Amygdala (tissue), 56 donors: Measurements from ENCODE around the gene EFCAB6.
A peak's percentile ranks its signal among the peaks of the same experiment; 100 is the strongest.

Experiments used
- DNase-seq, 56 donors: peaks; one replicate each; lab custom pipeline; 2025; lab: John Stamatoyannopoulos, UW

EFCAB6 gene

DNA sequence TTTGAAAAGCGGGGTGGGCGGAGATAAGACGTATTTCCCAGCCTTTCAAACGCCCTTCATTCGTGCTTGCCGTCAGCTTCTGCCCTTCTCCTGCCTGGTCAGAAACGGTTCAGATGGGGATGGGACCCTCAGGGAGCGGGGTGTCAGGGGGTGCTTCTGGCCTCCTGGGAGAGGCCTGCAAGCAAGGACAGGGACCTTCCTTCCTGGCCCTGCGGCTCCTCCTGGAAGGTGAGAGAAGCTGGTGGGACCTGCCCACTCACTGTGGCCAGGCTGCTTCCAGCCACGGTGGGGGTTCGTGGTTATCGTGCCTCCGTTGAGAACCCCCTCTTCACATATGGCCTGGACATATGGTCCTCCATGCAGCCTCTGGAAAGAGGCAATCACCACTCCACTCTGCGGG lies 295.7 kb downstream of the EFCAB6 start:
- DNase-seq: no peak

DNA sequence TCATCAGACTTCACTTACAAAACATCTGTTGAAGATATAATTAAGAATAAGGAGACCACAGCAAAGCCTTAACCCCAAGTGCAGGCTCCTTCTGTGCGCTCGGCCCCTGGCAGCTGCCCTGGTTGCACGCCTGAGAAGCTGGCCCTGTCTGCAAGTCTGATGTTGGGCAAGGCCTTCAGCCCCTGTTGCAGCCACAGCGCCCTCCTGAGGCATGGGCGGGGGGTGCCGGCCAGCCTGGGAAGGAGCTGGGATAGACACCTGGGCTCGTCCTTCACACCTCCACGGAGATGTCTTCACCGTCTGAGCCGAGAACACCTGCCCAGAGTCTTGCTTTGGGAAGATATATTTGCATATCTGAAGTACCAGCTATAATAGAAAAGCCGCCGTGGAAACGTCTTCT lies 296.2 kb downstream of the EFCAB6 start:
- no peak for DNase-seq

DNA sequence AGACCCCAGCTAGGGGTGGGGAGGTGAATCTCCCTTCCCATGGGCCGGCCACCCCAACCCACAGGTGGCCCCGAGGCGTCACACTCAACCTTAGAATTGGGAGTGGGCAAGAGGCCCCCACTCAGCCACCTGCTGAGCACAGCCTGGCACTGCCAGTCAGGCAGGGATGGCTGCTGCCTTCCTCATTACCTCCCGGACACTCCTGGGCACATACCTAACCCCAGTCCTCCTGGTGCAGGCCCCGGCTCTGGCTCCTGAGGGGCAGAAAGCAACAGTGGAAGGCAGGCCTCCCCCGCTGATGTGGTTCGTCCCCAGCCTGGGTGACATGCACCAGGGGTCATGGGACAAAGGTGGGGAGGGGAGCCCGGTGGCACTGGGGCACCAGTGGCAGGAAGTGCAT lies 296.7 kb downstream of the EFCAB6 start:
- no peak for DNase-seq

DNA sequence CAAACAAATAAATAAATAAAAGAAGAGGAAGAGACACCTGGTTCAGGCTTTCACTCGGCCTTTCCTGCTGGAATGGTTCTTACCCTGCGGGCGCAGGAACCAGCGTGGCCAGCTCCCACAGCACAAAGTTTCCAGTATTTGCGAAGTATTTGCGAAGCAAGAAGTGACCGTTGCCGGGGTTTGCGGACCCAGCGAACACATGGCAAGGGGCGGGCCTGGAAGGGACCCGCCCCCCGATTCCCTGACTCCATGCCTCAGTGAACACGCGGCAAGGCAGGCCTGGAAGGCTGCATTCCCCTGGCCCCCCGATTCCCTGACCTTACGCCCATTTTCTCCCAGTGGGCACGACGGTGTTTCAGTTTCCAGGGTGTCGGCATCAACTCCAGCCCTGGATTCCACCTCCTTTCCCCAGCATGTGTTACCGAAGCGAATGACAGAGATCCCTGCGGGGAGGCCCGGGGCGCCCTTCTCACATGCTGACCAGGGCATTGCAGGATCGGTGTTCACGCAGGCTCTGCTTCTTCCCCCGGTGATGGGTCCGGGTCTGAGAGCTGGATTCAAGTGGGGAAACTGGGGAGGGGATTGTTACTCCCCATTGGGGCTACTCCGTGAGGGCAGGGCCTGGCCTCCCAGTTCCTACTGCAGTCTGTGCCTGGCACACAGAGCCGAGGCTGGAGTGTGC lies 297.5 kb downstream of the EFCAB6 start:
- no peak for DNase-seq

GRCh38 chr22:43512279-43512678 lies 299.8 kb downstream of the EFCAB6 start:
- DNase-seq: no peak

GRCh38 chr22:43511276-43511910 lies 300.7 kb downstream of the EFCAB6 start:
- no peak for DNase-seq

GRCh38 chr22:43510281-43511070 lies 301.6 kb downstream of the EFCAB6 start:
- DNase-seq: no peak

GRCh38 chr22:43509337-43509736 lies 302.8 kb downstream of the EFCAB6 start:
- DNase-seq: no peak

DNA sequence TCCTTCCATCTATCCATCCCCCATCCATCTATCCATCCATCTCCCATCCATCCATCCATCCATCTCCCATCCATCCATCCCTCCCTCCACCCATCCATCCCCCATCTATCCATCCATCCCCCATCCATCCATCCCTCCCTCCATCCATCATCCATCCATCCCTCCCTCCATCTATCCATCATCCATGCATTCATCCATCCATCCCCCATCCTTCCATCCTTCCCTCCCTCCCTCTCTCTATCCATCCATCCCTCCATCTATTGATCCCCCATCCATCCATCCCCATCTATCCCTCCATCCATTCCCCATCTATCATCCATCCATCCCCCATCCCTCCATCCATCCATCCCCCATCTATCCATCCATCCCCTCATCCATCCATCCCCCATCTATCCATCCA lies 303.6 kb downstream of the EFCAB6 start:
- DNase-seq: no peak

DNA sequence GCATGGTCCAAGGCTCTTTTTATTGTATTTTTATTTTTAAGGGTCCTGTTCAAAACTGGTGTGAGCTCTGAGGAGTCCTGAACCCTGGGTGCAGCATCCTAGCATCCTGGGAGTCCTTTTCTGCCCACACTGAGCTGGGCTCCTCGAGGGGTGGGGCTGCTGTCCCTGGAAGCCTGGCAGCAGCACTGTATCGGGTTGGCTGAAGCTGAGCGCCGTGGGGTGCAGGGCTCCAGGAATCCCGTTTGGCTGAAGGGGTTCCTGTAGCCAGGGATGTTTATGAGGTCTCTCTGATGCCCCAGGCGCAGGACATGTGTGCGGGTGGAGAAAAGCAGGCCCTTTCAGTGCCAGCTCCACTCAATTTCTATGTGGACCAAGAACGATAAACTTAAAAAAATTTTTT lies 304.9 kb downstream of the EFCAB6 start:
- DNase-seq: no peak

DNA sequence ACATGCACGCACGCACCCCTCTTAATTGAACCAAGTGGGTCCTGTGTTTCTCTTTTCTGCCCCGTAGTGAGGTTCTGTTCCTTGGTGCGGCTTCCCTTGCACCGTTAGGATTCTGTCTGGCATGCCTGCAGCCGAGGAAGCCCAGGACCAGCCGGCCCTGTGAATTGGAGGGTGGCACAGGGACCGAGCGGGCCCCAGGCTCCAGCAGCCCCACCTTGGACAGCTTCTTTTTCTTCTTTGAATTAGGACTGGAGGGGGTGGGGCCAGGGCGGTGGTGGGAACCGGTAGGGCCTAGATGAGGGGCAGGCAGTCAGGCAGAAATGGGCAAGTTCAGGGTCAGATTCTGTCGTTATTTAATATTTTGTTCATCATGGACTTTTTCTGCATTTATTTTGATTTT lies 305.6 kb downstream of the EFCAB6 start:
- no peak for DNase-seq

GRCh38 chr22:43505896-43506295 lies 306.2 kb downstream of the EFCAB6 start:
- no peak for DNase-seq

DNA sequence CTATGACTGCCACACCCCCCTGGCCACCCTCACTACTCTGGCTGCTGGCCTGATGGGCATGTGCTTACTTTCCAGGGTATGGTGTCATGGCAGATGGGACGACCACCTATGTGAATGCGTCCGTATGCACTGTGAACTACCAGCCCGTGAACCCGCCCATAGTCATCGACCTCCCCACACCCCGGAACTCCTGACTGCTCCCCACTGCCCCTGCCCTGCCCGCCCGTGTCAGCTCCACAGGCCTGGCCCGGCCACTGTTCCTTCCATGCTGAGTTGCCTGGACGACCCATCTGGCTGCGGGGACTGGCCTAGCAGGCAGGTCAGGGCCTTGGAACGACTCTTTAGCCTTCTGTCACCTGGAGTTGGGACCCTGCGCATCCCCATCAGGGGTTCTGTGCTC lies 306.7 kb downstream of the EFCAB6 start:
- DNase-seq: no peak

DNA sequence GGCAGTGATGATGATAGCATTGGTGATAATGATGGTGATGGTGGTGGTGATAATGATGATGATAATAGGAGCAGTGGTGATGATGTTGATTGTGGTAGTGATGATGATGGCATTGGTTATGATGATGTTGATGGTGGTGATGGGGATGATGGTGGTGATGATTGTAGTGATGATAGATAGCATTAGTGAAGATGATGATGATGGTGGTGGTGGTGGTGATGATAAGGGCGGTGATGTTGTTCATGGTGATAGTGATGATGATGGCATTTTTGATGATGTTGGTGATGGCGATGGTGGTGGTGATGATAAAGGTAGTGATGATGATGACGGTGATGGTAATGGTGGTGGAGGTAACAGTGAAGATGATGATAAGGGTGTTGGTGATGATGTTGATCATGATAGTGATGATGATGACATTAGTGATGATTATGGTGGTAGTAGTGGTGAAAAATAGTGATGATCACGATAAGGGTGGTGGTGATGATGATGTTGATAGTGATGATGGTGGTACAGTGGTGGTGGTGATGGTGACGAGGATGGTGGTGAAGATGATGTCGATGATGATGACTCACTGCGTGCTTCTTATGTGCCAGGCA lies 307.3 kb downstream of the EFCAB6 start:
- DNase-seq: no peak

GRCh38 chr22:43504068-43504467 lies 308.0 kb downstream of the EFCAB6 start:
- DNase-seq: no peak

DNA sequence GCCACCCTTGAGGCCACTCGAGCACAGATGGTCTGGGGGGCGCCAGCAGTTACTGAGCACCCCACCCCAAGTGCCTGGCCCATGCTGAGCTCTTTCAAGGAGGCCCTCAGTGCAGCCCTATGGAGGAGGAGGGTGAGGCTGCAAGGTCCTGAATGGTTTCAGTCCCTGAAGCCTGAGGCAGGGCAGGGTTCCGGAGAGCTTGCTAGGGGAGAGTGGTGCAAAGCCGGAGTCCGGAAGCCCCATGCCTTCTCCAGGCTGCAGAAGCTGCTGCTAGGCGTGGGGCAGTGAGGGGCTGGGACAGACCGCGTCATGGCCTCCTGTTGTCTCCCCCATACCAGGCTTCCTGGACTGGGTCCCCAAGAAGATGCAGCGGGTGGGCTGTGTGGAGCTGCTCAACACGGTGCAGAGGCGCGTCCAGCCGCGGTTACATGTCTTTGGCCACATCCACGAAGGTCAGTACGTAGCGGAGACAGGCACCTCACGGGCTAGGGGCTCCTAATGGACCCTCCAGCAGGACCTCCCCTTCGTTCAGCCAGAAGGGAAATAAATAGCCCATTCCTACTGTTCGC lies 309.7 kb downstream of the EFCAB6 start:
- DNase-seq: no peak

GRCh38 chr22:43501878-43502277 lies 310.2 kb downstream of the EFCAB6 start:
- peak in 20 of 56 donors; percentile 10 to 64 (median 46) for DNase-seq

GRCh38 chr22:43500792-43501785 lies 311.0 kb downstream of the EFCAB6 start:
- DNase-seq: no peak

GRCh38 chr22:43498856-43499253 lies 313.2 kb downstream of the EFCAB6 start:
- no peak for DNase-seq
